ENCODE measurements around the gene PLCH2. TPM values are rescaled to one million over a fixed set of nuclear protein-coding genes. Genes with fewer than 3 reads are reported as not detected.

PLCH2 gene
- total RNA-seq, 1 experiment from 2014 or later, result not detected

- no peak for DNase-seq (ENCODE audit: low read depth)
Measured at GRCh38 chr1:2477309-2477708, 1.2 kb downstream of the PLCH2 start.

GRCh38 chr1:2477791-2478499 lies 1.9 kb downstream of the PLCH2 start:
- DNase-seq (ENCODE audit: low read depth), result no peak

GRCh38 chr1:2479186-2479585 lies 3.1 kb downstream of the PLCH2 start:
- DNase-seq (ENCODE audit: low read depth), result no peak

- no peak for DNase-seq (ENCODE audit: low read depth)
Measured at GRCh38 chr1:2479618-2480017, 3.5 kb downstream of the PLCH2 start.

DNA sequence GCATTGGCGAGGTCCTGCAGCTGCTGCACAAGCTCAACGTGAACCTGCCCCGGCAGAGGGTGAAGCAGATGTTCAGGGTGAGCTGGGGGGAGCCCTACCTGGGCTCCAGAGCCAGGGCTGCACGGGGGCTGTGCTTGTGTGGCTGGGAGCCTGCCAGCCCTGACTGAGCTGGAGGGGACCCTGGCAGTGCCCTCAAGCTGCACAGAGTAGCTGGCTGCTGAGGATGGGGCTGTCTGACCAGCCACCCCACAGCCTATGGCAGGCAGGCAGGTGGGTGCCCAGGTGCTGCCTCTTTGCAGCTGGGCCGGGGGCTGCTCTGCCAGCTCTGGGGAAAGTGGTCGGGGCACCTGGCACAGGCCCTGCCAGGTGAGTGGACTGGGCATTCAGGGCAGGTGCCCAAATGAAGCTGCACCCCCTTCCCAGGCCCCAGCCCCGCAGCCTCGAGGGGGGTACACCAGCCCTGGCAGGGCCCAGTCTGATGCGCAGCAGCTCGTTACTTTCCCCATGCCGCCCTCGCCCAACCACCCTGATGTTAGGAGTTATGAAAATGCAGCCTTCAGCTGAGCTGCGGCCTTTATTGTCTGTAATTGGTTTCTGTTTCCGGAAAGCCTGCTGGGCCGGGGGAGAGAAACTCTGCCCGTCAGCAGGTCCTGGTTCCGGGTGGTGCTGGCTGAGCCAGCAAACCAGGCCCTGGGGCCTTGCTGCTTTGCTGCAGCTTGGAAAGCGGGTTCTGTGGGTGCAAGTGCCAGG lies 4.3 kb downstream of the PLCH2 start:
- no peak for DNase-seq (ENCODE audit: low read depth)

- DNase-seq (ENCODE audit: low read depth), result no peak
Measured at GRCh38 chr1:2480986-2481364, 4.9 kb downstream of the PLCH2 start.

- DNase-seq (ENCODE audit: low read depth), result no peak
Measured at GRCh38 chr1:2481885-2482284, 5.8 kb downstream of the PLCH2 start.

DNA sequence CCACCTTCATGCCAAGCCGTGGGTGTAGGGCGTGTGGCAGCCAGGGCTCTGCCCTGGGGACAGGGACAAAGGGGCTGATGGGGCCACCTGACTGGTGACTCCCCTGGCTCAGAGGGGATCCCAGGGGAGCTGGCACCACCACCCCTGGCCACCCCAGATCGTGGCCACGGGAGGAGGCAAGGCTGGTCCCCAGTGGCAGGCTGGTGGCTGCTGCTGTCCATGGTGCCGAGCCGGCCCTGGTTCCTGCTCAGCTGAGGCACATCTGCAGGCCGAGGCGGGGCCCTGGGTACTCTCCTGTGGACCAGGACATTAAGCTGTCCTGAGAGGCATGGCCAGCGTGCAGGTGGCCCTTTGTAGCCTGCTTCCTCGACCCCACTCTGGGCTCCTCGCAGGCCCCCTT lies 6.5 kb downstream of the PLCH2 start:
- no peak for DNase-seq (ENCODE audit: low read depth)

GRCh38 chr1:2483026-2483425 lies 6.9 kb downstream of the PLCH2 start:
- DNase-seq (ENCODE audit: low read depth), result no peak

DNA sequence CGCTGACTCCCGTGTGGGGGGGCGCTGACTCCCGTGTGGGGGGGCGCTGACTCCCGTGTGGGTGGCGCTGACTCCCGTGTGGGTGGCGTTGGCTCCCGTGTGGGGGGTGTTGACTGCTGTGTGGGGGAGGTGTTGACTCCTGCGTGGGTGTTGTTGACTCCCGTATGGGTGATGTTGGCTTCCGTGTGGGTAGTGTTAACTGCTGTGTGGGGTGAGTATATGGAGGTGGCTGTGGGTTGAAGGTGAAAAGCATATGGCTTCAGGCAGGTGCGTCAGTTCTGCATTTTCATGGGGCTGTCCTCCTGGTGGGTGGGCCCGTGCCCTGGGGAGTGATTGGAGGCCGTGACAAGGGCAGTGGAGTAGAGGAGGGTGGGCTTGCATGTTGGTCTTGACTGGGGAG lies 7.9 kb downstream of the PLCH2 start:
- DNase-seq (ENCODE audit: low read depth), result no peak

GRCh38 chr1:2486041-2486440 lies 10.0 kb downstream of the PLCH2 start:
- DNase-seq (ENCODE audit: low read depth), result no peak

DNA sequence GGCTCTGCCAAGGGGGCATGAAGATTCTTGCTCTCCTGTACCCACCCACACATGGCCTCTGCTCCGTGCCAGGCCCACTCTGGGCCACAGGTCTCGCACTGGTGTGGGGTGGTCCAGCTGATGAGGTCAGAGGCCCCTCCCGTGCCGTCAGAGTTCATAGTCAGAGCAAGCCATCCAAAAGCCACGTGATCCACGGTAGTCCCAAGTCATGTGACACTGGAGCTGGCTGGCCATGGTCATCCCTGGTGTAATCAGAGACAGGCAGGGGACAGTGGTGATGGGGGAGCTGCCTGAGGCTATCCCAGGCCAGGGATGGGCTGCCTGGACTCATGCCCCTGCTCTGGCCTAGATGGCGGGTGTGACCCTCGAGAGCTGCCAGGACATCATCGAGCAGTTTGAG lies 10.5 kb downstream of the PLCH2 start:
- no peak for DNase-seq (ENCODE audit: low read depth)

DNA sequence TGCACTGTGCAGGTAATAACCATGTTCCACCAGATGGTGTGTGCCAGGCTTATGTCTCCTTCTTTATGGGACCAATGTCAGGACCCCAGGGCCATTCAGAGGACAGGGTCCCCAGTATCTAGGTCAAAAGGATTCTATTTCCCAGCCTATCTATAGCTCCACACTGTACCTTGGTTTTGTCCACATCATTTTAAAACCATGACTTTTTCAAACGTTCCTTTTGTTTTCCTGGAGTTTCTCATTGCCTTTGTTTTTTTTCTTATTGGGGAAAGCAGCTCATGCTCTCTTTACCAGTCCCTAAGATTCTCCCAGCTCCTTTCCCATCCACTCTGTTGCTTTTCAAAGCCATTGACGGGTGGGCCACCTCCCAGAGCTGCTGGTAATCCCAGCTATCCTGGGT lies 12.6 kb downstream of the PLCH2 start:
- no peak for DNase-seq (ENCODE audit: low read depth)

DNA sequence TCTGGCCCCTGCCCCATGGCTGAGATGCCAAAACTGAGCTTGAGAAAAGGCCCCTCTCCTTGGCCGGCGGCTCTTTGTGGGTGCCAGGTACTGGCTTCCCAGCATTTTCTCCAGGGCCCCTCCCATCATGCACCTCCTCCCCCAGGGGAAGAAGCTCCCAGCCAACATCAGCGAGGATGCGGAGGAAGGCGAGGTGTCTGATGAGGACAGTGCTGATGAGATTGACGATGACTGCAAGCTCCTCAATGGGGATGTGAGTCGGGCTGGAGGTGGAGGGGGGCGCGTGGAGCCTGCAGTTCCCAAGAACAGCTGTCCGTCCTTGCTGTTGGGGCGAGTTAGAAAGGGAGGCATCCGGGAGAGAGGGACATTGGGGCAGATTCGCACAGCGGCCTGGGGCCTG lies 13.5 kb downstream of the PLCH2 start:
- no peak for DNase-seq (ENCODE audit: low read depth)

- DNase-seq (ENCODE audit: low read depth), result no peak
Measured at GRCh38 chr1:2492091-2492490, 16.0 kb downstream of the PLCH2 start.

GRCh38 chr1:2493218-2493617 lies 17.1 kb downstream of the PLCH2 start:
- no peak for DNase-seq (ENCODE audit: low read depth)

DNA sequence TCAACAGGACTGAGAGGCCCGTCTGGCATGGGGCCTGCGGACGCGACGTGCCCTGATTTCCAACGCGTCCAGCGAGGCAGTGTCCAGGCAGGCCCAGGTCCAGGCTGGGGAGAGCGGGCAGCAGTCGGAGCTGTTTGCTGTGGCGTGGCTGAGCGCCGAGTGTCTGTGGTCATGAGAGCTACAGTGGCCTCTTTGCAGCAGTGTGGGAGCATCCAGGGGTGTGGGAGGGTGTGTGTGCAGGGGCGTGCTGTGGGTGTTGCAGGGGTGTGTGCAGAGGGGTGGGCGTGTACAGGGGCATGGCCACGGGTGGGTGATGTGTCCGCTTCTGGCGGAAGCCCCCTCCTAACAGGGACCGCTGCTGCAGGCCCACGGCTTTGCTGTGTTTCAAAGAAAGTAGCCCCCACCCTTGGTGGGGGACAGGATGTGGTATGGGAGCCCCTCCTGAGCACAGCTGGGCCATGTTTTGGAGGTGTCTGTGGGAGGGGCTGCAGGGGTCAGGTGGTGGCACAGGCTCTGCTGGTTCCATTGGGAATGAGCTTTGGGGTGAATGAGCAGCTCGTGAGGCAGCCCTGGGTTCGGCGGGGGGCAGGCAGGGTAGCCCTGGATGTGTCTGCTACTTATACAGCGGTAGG lies 17.7 kb downstream of the PLCH2 start:
- DNase-seq (ENCODE audit: low read depth), result no peak

DNA sequence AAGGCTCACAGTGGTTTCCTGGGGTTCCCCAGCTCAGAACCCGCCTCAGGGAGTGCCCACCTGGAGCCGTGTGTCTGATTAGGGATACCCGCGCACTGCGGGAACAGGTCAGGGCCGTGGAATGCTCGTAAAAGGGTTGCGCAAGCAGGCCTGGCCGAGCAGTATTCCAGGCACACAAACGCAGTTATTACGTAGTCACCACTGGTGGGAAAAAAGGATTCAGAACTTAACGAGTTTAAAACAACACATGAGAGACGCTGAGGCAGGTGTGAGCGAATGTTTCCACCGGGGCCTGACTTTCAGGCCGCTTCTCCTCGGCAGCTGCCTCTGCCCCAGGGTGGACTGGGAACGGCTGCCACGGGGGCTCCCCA lies 18.2 kb downstream of the PLCH2 start:
- no peak for DNase-seq (ENCODE audit: low read depth)

DNA sequence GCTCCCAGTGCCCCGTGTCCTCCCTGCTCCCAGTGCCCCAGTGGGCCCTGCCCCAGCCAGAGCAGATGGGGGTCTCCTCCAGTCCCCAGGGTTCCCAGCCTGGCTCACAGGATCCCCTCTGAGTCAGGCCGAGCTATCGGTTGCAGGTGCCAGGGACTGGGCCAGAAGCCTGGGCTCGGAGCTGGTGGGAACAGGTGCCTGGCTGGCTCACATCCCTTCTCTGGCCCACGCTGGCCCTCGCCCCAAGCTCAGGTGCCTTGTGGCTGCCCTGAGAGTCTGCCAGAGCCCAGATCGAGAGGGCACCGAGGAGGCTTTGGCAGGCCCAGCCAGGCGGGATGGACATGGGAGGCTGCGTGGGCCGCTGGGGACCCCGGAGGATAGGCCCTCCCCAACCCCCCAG lies 18.9 kb downstream of the PLCH2 start:
- no peak for DNase-seq (ENCODE audit: low read depth)

DNA sequence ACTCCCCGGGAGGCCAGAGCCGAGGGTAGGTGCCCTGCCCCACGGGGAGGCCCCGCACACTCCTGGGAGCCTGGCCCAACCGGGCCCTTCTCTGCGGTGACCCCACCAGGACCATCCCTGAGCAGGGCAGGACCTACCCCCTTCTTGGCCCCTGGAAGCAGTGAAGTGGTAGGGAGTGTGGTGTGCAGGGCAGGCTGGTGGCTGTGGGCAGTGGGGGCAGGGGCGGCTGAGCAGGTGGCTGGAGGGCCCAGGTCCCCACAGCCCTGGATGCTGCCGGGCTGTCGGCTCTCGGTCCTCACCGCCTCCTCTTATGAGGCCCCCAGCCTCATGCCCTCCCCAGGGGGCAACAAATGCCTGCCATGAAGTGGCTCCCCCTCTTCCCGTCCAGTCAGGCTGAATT lies 19.5 kb downstream of the PLCH2 start:
- no peak for DNase-seq (ENCODE audit: low read depth)

- DNase-seq (ENCODE audit: low read depth), result no peak
Measured at GRCh38 chr1:2496087-2496622, 20.1 kb downstream of the PLCH2 start.

GRCh38 chr1:2496746-2497145 lies 20.7 kb downstream of the PLCH2 start:
- no peak for DNase-seq (ENCODE audit: low read depth)

- no peak for DNase-seq (ENCODE audit: low read depth)
Measured at GRCh38 chr1:2497891-2498290, 21.8 kb downstream of the PLCH2 start.
